ENCODE data around the gene ANGPTL1.
"Not testable (repeated sequence)": the region's sequence is repeated elsewhere in the genome, so short reads cannot be mapped to it uniquely, and the experiment has no call there.

Gene ANGPTL1

DNA sequence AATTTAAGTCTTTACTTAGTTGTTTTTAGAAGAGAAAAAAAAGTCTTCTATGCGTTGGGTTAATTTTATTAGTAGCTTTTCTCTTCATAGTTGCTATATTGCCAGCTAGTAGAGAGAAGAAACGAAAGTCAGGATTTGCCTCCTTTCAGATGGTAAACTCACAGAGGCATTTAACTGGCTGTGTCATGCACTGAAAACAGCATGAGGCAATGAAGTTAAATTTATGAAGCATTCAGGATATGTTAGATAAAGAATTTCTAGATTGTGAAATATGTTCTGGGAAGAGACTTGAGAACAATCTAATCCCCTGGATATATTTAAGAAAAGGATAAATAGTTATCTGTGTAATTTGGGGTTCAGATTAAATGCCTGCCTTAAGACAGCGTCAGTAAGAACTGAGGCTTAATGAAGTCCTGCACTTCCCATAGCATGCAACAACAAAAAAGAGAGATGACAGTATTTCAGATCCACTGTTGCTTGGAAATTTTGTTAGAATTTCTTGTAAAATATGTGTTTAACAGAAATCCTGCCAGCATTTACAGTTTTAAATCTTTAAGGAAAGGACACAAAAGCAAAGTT lies 1.7 kb downstream of the ANGPTL1 start:
- in situ Hi-C loops (cut with MboI; ENCODE audit: low sequenced_read_pairs) = no loop called here

DNA sequence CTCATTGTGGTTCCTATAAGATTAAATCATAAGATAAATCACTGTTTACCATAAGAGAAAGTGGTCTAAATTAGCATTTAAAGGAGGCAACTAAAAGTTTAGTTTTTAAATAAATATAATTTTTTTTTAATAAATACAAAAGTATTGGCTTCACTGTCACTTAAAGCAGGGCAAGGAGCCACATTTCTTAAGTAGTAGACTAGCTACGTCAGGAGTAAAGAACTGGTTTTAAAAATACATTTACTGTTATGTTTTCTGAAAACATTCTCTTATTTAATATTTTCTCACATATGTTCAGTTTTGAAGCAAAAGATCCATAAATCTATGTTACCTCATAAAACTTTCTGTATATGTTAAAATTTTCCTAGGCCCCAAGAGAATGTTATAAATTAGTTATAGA lies 2.2 kb downstream of the ANGPTL1 start:
- in situ Hi-C loops (cut with MboI; ENCODE audit: low sequenced_read_pairs) = no loop called here

DNA sequence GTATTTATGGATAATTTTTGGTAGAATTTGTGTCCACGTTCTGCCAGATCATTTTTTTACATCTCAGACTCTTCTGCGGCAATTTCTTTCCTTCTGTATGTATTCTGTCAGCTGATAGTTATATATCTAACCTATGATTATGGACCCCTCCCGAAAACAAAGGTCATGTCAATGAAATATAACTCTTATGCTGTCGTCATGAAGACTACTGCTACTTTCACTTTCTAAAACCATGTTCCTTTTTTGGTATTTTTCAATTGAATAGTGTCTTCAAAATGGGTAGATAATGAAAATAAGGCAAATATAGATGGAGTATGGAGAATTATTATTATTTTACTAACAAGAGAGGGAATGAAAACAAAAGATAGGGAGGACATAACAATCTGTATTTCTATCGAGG lies 3.2 kb downstream of the ANGPTL1 start:
- in situ Hi-C loops (cut with MboI; ENCODE audit: low sequenced_read_pairs) = no loop called here

DNA sequence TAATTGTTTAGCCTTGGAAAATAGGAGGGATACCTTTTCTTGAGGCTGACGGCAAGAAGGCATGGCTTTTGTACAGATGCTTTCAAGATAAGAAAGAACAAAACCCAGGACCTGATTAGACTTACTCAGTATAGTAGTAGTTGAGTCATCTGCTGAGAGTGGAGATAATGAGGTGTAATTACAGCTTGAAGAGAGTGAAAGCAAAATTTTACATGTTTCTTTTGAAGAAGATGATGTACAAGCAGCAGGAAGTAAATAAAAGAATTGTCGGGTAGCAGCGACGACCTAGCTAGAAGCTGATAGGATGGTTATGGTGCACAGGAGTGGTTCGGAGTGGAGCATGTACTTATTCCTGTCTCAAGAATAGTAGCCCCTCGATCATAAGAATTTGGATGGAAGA lies 6.6 kb downstream of the ANGPTL1 start:
- in situ Hi-C loops (cut with MboI; ENCODE audit: low sequenced_read_pairs) = no loop called here

DNA sequence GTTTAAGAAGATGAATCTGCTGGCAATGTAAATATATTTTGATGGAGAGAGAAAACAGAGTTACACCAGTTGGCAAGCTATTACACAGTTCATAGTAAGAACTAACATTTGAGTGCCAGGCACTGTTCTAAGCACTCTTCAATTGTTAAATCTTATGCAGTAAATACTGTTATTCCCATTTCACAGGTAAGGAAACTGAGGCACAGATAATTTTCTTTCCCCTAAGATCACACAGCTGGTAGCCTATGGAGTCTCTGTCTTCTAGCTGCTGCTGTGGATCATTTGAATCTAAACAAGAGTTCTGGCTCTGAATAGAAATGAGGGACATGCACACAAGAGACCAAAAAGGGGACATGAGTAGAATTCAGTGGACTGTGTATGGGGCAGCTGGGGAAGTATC lies 8.0 kb downstream of the ANGPTL1 start:
- in situ Hi-C loops (cut with MboI; ENCODE audit: low sequenced_read_pairs) = no loop called here

DNA sequence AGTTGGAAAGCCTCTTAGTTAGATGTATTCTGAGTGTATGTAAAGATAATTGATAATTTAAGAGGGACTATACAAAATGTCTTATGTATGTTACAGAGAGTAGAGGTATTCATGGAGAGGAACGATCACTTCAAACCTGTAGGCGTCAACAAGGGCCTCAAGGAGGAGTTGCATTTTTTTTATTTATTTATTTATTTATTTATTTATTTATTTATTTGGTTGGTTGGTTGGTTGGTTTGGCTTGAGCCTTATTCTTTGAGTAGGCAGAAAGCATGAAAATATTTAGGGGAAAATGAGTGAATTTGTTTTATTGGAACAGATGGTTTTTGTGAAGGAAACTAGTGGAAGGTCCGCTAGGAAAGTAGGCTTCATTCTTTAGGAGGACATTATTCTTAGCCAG lies 8.5 kb downstream of the ANGPTL1 start:
- in situ Hi-C loops (cut with MboI; ENCODE audit: low sequenced_read_pairs) = no loop called here

DNA sequence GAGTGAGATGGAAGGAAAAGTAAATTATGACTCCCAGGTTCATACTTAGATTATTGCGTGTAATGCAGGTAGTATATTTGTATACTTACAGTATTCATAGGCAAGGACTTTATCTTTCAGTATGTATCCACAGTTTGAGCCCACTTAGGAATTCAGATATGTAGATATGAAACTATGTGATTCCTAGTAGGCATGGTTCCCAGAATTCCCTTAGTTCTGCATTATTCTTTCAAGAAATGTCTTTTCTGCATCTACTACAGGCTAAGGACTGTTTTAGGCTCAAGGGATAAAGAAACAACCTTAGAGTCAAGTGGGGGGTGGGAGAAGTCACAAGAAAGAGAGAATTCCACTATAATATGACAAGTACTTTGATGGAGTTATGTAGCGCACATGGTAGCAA lies 13.8 kb downstream of the ANGPTL1 start:
- in situ Hi-C loops (cut with MboI; ENCODE audit: low sequenced_read_pairs) = no loop called here

DNA sequence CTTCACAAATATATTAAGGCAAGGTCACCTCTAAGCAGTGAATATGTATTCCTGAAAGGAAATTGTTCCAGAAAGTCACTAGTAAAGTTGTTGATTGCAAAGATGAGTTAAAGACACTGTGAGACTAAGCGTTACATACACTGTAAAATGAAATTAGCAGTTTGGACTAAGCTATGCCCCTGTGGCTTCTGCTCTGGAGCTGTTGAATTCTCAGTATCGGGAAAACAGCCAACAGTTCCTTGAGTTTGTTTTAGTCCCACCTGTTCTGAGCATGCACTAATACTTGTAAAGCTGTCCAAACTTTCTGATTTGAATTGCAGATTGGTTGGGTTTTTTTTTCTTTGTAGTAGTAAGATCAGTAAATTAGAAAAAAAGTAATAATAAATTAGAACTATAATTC lies 21.0 kb downstream of the ANGPTL1 start:
- in situ Hi-C loops (cut with MboI; ENCODE audit: low sequenced_read_pairs) = no loop called here

DNA sequence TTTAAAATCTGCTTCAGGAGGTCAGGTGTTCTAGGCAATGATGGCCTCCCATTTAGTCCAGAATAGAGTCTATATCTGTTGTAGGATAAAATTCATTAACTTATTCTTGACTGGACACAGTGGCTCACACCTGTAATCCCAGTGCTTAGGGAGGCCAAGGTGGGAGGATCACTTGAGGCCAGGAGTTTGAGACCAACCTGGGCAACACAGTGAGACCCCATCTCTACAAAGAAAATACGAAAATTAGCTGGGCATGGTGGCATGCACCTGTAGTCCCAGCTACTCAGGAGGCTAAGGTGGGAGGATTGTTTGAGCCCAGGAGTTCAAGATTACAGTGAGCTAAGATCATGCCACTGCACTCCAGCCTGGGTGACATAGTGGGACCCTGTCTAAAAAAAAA lies 23.0 kb downstream of the ANGPTL1 start:
- in situ Hi-C loops (cut with MboI; ENCODE audit: low sequenced_read_pairs) = not testable (repeated sequence)

DNA sequence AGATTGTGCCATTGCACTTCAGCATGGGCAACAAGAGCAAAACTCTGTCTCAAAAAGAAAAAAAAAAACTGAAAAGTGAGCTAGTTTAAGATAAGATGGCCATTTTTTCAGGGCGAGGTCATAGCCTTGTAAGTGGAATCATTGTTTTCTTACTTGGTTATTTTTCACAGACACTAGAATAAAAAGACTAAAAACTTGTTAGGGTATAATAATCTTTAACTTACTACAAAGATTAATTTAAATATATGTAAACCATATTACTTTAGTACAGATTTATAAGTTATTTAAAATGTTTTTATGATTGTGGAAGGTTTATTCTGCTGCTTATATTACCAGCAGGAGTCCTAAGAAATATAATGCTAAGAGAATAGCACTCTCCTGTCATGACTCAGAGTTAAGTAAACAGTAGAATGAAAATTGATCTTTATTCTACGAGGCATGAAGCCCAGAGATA lies 23.5 kb downstream of the ANGPTL1 start:
- in situ Hi-C loops (cut with MboI; ENCODE audit: low sequenced_read_pairs) = no loop called here

DNA sequence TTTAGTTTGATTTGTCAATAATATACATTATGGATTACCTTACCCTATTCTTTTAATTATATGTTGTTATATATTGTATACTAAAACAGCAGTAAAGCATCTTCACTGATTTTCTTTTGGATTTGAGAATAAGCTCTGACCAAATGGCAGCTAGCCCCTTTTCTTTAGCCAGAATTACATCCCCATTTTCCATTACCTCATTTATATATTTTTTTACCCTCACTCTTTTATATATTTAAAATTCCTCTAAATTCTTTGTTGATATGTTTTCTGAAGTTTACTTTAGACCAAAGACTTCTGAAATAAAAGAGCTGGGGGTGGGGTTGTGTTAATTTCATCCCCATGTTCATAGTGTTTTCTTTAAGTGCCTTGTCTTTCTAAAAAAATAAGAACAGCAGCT lies 24.6 kb downstream of the ANGPTL1 start:
- in situ Hi-C loops (cut with MboI; ENCODE audit: low sequenced_read_pairs) = no loop called here

DNA sequence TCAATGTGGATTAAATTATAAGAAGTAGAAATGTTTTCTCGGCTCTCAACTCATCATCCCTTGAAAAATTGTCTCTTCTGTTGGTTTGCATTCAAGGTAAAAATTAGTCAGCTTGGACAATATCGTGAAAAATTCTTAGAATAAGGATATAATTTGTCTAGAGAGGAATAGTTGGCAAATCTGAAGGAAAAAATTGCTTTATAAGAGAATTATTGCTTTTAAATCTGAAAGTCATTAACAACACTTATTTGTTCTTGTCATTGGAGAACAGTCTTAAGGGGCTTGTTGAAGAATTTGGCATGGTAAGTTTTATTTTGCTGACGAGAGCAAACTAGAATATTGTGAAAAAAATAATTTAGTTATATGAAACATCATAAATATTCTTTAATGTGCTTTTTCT lies 26.4 kb downstream of the ANGPTL1 start:
- in situ Hi-C loops (cut with MboI; ENCODE audit: low sequenced_read_pairs) = no loop called here

DNA sequence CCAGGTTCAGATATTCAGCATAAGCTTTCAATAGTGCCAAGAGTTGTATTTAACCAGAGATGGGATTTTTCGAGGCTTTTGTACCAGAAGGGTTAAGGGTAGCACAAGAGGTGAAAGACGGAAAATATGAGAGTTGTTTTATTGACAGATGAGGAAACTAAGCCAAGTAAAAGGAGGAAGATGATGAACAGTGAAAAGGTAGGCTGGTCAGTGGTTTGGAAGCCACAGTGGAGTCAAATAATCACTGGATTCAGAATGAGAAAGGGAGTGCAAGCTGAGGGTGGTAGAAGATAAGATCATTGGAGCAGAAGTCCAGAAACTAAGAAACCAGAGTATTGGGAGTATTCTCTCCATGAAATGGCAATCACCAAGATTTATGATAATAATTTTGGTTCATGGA lies 45.7 kb downstream of the ANGPTL1 start:
- in situ Hi-C loops (cut with MboI; ENCODE audit: low sequenced_read_pairs) = no loop called here

DNA sequence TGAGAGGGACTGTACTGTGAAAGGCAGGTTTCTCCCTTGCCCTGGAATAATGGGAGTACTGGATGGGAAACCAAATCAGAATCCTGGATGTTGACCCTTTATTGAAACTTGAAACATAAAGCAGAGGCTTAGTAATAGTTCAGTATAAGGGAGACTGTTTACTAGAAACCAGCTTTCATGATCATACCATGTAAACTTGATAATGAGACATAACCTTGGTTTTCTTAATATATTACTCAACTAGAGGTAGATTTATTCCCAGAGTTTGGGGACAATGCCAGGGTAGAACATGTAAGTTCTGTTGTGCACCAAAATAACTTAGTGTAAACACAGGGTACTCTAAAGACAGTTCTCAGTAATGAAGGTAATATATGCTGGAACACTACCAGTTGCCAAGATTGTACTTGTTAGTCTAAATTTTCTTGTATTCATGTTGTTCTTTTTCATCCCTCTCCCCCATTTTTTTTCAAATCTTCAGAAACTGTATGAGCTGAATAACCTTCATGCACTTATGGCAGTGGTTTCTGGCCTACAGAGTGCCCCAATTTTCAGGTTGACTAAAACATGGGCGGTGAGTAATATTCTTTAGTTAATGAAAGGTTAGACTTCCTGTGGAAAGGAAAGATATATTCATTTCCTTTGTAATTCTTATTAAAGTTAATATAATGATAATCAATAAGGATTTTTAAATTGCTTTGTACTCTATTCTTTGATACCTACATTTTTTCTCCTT lies 49.6 kb downstream of the ANGPTL1 start:
- in situ Hi-C loops (cut with MboI; ENCODE audit: low sequenced_read_pairs) = no loop called here

DNA sequence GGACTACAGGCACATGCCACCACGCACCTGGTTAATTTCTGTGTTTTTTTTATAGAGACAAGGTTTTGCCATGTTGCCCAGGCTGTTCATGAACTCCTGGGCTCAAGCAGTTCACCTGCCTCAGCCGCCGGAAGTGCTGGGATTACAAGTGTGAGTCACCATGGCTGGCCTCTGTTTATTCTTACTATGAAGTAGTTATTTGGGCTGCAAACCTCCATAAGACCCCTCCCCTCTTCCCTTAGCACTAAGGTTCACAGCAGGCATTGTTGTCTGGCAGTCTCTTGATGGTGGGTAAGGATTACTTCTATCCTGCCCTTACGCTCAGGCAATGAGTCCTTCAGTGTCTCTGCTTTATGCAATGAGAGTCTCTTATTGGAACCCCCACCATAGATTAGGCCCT lies 51.8 kb downstream of the ANGPTL1 start:
- in situ Hi-C loops (cut with MboI; ENCODE audit: low sequenced_read_pairs) = no loop called here

DNA sequence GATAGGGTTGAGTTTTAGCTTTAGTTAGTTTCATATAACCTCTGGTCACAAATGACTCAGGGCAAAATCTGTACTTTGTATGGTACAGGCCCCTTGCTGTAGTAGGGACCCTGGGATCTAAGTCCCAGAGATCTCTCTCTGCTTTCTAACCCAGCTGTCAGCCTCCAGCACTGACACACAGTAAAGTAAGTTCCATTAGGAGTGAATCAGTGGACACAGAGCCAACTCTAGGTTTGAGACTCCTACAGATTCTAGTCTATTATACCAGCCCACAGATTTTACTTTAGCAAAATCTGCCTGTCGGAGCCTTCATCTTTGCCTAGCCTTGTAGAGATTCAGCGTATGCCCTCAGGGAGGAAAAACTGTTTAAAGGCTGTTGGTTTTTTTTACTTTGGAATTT lies 52.5 kb downstream of the ANGPTL1 start:
- in situ Hi-C loops (cut with MboI; ENCODE audit: low sequenced_read_pairs) = no loop called here

DNA sequence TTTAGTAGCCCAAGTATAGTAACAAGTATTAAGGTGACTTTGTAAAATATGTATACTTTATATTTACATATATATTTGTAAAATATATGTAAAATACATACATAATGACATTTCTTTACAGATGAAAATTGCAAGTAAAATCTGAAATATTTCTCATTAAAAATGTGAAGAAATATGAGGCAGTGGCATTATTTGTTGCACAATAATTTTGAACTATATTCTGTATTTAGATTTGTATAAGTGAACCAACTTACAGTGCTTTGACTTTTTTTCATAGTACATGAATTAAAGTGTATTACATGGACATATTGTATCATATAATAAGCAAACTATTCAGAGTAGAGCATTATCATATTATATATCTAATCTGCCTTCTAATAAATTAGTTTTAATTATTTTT lies 60.3 kb downstream of the ANGPTL1 start:
- in situ Hi-C loops (cut with MboI; ENCODE audit: low sequenced_read_pairs) = no loop called here

DNA sequence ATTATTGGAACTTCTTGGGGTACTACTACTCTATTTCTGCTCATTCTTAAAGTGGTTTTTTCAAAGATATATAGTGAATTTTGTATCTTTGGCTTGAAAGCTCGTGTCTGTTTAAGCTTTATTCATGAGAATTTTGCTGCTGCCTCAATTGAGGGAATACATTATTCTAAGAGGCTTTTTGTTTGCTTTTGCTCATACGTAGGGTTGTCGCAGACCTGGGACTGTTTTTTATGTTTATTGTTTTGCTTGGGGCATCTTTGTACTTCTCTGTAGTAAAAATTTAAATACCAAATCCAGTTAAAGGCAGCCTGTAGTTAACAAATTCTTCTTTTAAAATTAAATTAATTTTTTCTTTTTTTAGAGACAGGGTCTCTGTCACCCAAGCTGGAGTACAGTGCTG lies 62.3 kb downstream of the ANGPTL1 start:
- in situ Hi-C loops (cut with MboI; ENCODE audit: low sequenced_read_pairs) = no loop called here

DNA sequence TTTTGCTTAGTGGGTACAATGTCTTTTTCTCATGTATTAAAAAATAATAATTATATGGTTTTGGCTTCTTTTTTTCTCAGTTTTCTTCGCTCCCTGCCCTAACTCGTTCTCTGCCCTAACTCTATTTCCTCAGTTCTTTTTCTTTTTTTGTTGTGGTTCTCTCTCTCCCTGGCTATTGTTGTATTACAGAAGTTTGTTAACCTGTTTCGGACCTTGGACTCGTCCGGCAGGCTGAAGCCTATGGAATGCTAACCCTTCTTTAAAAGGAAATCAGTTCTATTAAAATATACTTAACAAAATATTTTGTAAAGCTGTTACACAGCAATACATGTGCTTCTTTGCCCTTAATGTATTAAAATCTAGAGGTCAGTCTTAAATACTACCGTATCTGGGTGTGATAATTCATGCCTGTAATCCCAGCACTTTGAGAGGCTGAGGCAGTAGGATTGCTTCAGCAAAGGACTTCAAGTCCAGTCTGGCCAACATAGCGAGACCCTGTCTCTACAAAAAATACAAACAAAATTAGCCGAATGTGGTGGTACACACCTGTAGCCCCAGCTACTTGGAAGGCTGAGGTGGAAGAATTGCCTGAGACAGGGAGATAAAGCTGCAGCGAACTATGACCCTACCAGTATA lies 64.1 kb downstream of the ANGPTL1 start:
- in situ Hi-C loops (cut with MboI; ENCODE audit: low sequenced_read_pairs) = no loop called here

DNA sequence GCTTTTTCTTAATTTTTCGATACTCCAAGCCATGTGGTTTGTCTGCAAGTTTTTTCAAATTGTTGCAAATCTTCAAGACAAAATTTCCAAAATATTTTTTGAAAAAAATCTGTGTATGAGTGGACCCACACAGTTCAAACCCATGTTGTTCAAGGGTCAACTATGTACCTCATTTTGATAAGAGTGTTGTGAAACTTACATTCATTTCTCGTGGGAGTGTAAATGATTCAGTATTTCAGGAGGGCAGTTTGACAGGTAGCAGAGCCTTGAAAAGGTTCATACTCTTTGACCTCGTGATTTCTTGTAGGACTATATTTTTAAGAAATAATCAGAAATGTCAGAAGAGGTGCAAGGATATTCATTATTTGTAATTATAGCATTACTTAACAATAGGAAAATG lies 68.0 kb downstream of the ANGPTL1 start:
- in situ Hi-C loops (cut with MboI; ENCODE audit: low sequenced_read_pairs) = no loop called here
